ENCODE results near the gene PHTF1.

DNA sequence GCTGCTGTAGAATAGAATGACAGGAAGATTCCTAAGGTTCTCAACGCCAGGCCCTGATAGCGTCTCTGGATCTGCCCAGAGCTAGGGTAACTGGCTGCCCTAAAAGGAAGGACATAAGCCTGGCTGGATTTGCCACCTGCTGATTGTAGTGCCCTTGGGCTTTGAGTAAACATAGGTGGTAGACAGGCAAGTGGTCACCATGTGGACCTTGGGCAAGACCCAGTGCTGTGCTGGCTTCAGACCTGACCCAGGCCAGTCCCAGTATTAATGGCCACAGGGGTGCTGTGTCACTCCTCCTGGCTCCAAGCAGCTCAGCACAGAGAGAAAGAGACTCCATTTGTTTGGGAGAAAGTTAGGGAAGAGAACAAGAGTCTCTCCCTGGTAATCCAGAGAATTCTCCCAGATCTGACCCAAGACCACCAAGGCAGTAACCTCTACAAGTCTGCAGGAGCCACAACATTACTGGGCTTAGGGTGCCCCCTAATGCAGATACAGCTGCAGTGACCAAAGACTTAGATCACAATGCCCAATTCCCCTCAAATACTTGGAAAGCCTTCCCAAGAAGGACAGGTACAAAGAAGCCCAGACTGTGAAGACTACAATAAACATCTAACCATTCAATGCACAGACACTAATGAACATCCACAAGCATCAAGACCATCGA lies 44.5 kb downstream of the PHTF1 start:
- TF ChIP-seq, protein P1, sequence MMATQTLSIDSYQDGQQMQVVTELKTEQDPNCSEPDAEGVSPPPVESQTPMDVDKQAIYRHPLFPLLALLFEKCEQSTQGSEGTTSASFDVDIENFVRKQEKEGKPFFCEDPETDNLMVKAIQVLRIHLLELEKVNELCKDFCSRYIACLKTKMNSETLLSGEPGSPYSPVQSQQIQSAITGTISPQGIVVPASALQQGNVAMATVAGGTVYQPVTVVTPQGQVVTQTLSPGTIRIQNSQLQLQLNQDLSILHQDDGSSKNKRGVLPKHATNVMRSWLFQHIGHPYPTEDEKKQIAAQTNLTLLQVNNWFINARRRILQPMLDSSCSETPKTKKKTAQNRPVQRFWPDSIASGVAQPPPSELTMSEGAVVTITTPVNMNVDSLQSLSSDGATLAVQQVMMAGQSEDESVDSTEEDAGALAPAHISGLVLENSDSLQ (IDR thresholded peaks at IDR 0.05) = no peak
- no peak for TF ChIP-seq POU2F2 (IDR thresholded peaks at IDR 0.05; ENCODE audit: borderline replicate concordance, low read depth, low read length)
- no peak for TF ChIP-seq EZH2 (IDR thresholded peaks at IDR 0.05; ENCODE audit: borderline replicate concordance, control insufficient read depth, low read depth, low read length)
- no peak for TF ChIP-seq NRF1 (conservative IDR thresholded peaks at IDR 0.05; ENCODE audit: low read depth, low read length)
- TF ChIP-seq, protein P2, sequence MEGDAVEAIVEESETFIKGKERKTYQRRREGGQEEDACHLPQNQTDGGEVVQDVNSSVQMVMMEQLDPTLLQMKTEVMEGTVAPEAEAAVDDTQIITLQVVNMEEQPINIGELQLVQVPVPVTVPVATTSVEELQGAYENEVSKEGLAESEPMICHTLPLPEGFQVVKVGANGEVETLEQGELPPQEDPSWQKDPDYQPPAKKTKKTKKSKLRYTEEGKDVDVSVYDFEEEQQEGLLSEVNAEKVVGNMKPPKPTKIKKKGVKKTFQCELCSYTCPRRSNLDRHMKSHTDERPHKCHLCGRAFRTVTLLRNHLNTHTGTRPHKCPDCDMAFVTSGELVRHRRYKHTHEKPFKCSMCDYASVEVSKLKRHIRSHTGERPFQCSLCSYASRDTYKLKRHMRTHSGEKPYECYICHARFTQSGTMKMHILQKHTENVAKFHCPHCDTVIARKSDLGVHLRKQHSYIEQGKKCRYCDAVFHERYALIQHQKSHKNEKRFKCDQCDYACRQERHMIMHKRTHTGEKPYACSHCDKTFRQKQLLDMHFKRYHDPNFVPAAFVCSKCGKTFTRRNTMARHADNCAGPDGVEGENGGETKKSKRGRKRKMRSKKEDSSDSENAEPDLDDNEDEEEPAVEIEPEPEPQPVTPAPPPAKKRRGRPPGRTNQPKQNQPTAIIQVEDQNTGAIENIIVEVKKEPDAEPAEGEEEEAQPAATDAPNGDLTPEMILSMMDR (IDR thresholded peaks at IDR 0.05 in 2 of 3, conservative IDR thresholded peaks at IDR 0.05 in 1 of 3; ENCODE audit: control insufficient read depth in 2 of 3, extremely low read depth in 1 of 3, insufficient read depth in 1 of 3, low read depth in 3 of 3, low read length in 3 of 3) = no peak
- TF ChIP-seq SRF (IDR thresholded peaks at IDR 0.05; ENCODE audit: low read depth in 2 of 2, low read length in 2 of 2) = no peak
- no peak for TF ChIP-seq POLR2A (IDR thresholded peaks at IDR 0.05; ENCODE audit: low read depth, low read length)
- TF ChIP-seq, protein P3, sequence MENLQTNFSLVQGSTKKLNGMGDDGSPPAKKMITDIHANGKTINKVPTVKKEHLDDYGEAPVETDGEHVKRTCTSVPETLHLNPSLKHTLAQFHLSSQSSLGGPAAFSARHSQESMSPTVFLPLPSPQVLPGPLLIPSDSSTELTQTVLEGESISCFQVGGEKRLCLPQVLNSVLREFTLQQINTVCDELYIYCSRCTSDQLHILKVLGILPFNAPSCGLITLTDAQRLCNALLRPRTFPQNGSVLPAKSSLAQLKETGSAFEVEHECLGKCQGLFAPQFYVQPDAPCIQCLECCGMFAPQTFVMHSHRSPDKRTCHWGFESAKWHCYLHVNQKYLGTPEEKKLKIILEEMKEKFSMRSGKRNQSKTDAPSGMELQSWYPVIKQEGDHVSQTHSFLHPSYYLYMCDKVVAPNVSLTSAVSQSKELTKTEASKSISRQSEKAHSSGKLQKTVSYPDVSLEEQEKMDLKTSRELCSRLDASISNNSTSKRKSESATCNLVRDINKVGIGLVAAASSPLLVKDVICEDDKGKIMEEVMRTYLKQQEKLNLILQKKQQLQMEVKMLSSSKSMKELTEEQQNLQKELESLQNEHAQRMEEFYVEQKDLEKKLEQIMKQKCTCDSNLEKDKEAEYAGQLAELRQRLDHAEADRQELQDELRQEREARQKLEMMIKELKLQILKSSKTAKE (IDR thresholded peaks at IDR 0.05; ENCODE audit: low read depth, poor library complexity, severe bottlenecking) = no peak
- no peak for TF ChIP-seq POLR2AphosphoS2 (IDR thresholded peaks at IDR 0.05; ENCODE audit: low read depth, low read length)
- no peak for TF ChIP-seq FOXM1 (IDR thresholded peaks at IDR 0.05; ENCODE audit: low read depth, low read length)
- no peak for TF ChIP-seq TAF1 (IDR thresholded peaks at IDR 0.05; ENCODE audit: borderline replicate concordance, low read depth, low read length)
